Heart left ventricle (tissue), 16 donors: ENCODE data around the gene PTGIS. TPM values are rescaled to one million over a fixed set of nuclear protein-coding genes. Genes with fewer than 3 reads are reported as not detected.

Experiments
- ATAC-seq, 4 donors: fragments of 200-7000 bp; cut with Tn5 transposase; one replicate each; pipeline ENCODE4 v1.9.1; 2020 to 2022; ENCODE audit warnings: moderate library complexity in 4 of 4, mild to moderate bottlenecking in 3 of 4, moderate number of reproducible peaks in 1 of 4
- DNase-seq, 5 donors: peaks; one replicate each; pipeline ENCODE4 v3.0.0-alpha.2; 2020
- H3K27ac ChIP-seq, 12 donors: fragments of 200-600 bp; sonication (generic) in 4 of 12; one replicate each; pipeline versions ENCODE4 v1.5.0 to v1.8.0; 2016 to 2022; ENCODE audit warnings: mild to moderate bottlenecking in 2 of 12
- H3K27me3 ChIP-seq, 9 donors: fragments of 200-600 bp; sonication (generic) in 2 of 9; one replicate each; pipeline versions ENCODE4 v1.5.1 to v1.8.0; 2016 to 2022; ENCODE audit warnings: mild to moderate bottlenecking in 3 of 9
- H3K36me3 ChIP-seq, 9 donors: fragments of 200-600 bp; sonication (generic) in 2 of 9; one replicate each; pipeline versions ENCODE4 v1.5.0 to v1.8.0; 2018 to 2022; ENCODE audit warnings: mild to moderate bottlenecking in 2 of 9
- H3K4me1 ChIP-seq, 12 donors: fragments of 200-600 bp; sonication (generic) in 4 of 12; one replicate each; pipeline versions ENCODE4 v1.5.0 to v1.8.0; 2016 to 2022; ENCODE audit warnings: mild to moderate bottlenecking in 3 of 12
- H3K4me3 ChIP-seq, 12 donors: fragments of 200-600 bp; sonication (generic) in 4 of 12; one replicate each; pipeline versions ENCODE4 v1.5.0 to v1.8.0; 2017 to 2022; ENCODE audit warnings: mild to moderate bottlenecking in 9 of 12, moderate library complexity in 4 of 12
- H3K9me3 ChIP-seq, 12 donors: fragments of 200-600 bp; sonication (generic) in 4 of 12; one replicate each; pipeline versions ENCODE4 v1.5.0 to v1.8.0; 2016 to 2022; ENCODE audit warnings: mild to moderate bottlenecking in 1 of 12
- POLR2A ChIP-seq, 2 donors: fragments of 450-650 bp; IDR thresholded peaks; one replicate each; pipeline ENCODE4 v1.6.1; 2017; ENCODE audit warnings: antibody characterized with exemption in 2 of 2, mild to moderate bottlenecking in 2 of 2, moderate library complexity in 2 of 2
- WGBS, 4 donors: extraction: QIAGEN DNeasy Blood & Tissue Kit in 2 of 4; methylation state at CpG; one replicate each; pipeline versions ENCODE4 v1.1.5 to v1.1.7; 2013 to 2018; 5-methylcytosine and 5-hydroxymethylcytosine counted together
- intact Hi-C, 10 donors: fragments of 100-400 bp; cut with DNase I; formaldehyde crosslinking; loops; one replicate each; pipeline versions ENCODE4 v1.11.1 to v1.14.2; 2022
- polyA plus RNA-seq, 2 donors: library from polyadenylated mRNA; stranded (reverse); fragments of 200-250 nt; gene quantifications; one replicate each; pipeline ENCODE4 v1.2.3, GENCODE V29; 2013
- total RNA-seq, 9 donors: library from RNA; depleted of rRNA in 2 of 9; stranded (reverse); fragments of >200 nt in 2 of 9; fragmentation: NEBNext Ultra II Directional in 3 of 9; extraction: Animal tissue kit (Norgen Biotek cat#: 25700) in 3 of 9; gene quantifications; one replicate each; pipeline versions ENCODE4 v1.1.0 to v1.2.4, GENCODE V29; 2016 to 2023
- TF ChIP-seq, protein P1 (sequence below), 12 donors: fragments of 200-600 bp; sonication (generic) in 4 of 12; IDR thresholded peaks; one replicate each; pipeline versions ENCODE4 v1.5.0 to v1.8.0; 2018 to 2022; ENCODE audit warnings: antibody characterized with exemption in 12 of 12, mild to moderate bottlenecking in 5 of 12
- donor health status: ischemic (EF 13 %, LVEDD 7.1; RV severe dilation, severe dysfunction).
- donor health status: healthy with polysubstance abuse.
- donor health status: DM: no; HTN: yes; CAD: no.
- donor health status: DM: no; HTN: no; CAD: no.
- donor health status: ischemic (EF 25% LVEDD 6.9; RV normal size, moderate dysfunction).
- donor health status: ischemic (EF 25% LVEDD 5.7; RV mildly dilated, moderate dysfunction).
- donor health status: healthy.
- donor health status: DM: yes; HTN: yes; CAD: no.
- donor health status: ischemic (EF 35%, LVEDD 5.7; RV mildly dilated, moderate dysfunction).
- donor health status: nonischemic (EF 11% LVEDD 7.7; RV severe dilation, severe dysfunction).
- donor health status: DM: yes; HTN: yes; CAD: no.
- donor health status: PGD.
- donor health status: ischemic (EF 29% LVEDD 5.4; RV normal size, mild dysfunction).
- donor health status: nonischemic (EF 23%, LVEDD 6.1; RV moderate dilation, normal function).

The PTGIS gene
- total and polyA plus RNA-seq, 11 donors: 5.3 to 95.2 (median 20.1) TPM

DNA sequence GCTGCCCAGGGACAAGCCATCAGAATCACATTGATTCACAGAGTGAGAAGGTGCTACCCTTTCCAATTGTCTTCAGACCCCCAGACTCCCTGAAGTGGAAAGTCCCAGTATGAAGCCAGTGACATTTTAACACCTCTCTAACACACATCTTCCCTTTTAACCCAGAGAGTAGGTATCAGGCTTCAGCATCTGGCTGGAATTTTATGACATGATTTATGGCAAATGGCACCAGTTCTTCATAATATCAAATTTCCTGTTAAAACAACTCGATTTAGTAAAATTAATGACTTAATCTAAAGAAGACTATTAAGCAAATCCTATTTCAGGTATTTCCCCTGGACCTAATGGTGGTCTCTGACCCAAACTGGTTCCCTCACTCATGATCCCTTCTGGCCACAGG lies 110.5 kb downstream of the PTGIS start:
- no peak overlapping the region for H3K4me3 ChIP-seq
- peaks cover 0 to 5% (median under 1%) of the 10 kb centered on the region in 12 donors for H3K4me1 ChIP-seq
- ATAC-seq (no peak), DNase-seq (no peak)
- TF ChIP-seq, protein P1, sequence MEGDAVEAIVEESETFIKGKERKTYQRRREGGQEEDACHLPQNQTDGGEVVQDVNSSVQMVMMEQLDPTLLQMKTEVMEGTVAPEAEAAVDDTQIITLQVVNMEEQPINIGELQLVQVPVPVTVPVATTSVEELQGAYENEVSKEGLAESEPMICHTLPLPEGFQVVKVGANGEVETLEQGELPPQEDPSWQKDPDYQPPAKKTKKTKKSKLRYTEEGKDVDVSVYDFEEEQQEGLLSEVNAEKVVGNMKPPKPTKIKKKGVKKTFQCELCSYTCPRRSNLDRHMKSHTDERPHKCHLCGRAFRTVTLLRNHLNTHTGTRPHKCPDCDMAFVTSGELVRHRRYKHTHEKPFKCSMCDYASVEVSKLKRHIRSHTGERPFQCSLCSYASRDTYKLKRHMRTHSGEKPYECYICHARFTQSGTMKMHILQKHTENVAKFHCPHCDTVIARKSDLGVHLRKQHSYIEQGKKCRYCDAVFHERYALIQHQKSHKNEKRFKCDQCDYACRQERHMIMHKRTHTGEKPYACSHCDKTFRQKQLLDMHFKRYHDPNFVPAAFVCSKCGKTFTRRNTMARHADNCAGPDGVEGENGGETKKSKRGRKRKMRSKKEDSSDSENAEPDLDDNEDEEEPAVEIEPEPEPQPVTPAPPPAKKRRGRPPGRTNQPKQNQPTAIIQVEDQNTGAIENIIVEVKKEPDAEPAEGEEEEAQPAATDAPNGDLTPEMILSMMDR (IDR thresholded peaks at IDR 0.05): no peak
- TF ChIP-seq POLR2A (IDR thresholded peaks at IDR 0.05): no peak
- H3K36me3 ChIP-seq: no peaks in the 10 kb centered on the region
- no peaks in the 10 kb centered on the region for H3K9me3 ChIP-seq
- H3K27me3 ChIP-seq: no peaks in the 10 kb centered on the region
- intact Hi-C loops: no loop called here
- 68 to 74% (median 70%) methylated on average over 1 of the region's 1 CpG for WGBS, 4 donors
- no peak overlapping the region for H3K27ac ChIP-seq

DNA sequence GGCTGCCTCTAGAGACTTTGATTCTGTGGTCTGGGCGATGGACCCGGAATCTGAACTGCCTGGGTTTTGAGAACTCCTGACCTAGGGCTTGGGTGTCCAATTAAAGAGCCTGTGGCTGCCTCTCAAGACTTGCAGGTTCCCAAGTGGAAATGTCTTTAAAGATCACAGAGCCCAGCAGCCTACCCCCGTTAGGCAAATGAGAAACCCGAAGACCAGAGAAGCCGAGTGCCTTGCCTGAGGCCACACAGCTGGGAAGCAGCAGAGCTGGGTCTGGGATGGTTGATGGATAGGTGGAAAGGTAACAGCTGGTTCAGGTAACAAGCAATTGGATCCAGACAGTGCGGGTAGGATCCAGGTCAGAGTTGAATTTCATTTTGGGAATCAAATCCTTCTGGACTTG lies 111.3 kb downstream of the PTGIS start:
- Histone ChIP-seq H3K27ac (no peak overlapping the region), H3K4me3 (no peak overlapping the region), H3K9me3 (no peaks in the 10 kb centered on the region), H3K27me3 (no peaks in the 10 kb centered on the region), H3K4me1 (peaks cover 0 to 10% (median 2%) of the 10 kb centered on the region in 12 donors), H3K36me3 (no peaks in the 10 kb centered on the region)
- intact Hi-C loops: no loop called here
- WGBS, 4 donors: 91 to 95% (median 91%) methylated on average over 6 of the region's 6 CpGs
- ATAC-seq: no peak
- DNase-seq: no peak
- TF ChIP-seq, protein P1 (IDR thresholded peaks at IDR 0.05): no peak
- no peak for TF ChIP-seq POLR2A (IDR thresholded peaks at IDR 0.05)

DNA sequence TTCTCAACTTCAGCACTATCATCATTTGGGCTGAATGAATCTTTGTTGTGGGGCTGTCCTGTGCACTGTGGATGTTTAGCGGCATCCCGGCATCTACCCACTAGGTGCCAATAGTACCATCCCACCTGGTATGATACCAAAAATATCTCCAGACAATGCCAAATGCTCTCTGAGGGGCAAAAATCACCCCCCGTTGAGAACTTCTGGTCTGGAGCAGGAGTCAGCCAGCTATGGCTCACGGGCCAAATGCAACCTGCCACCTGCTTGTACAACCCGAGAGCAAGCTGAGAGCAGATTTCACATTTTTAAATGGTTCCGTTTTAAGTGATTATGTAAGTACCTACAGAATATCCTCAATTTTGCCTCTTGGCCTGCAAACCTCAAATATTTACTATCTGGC lies 112.2 kb downstream of the PTGIS start:
- Histone ChIP-seq H3K36me3 (no peaks in the 10 kb centered on the region), H3K4me1 (peaks cover 0 to 13% (median 2%) of the 10 kb centered on the region in 12 donors), H3K4me3 (no peak overlapping the region), H3K27ac (no peak overlapping the region), H3K9me3 (no peaks in the 10 kb centered on the region), H3K27me3 (no peaks in the 10 kb centered on the region)
- WGBS, 4 donors: 90 to 94% (median 92%) methylated on average over 6 of the region's 6 CpGs
- intact Hi-C loops: no loop called here
- ATAC-seq: no peak
- TF ChIP-seq, protein P1 (IDR thresholded peaks at IDR 0.05): no peak
- TF ChIP-seq POLR2A (IDR thresholded peaks at IDR 0.05): no peak
- DNase-seq: no peak

Other genes with a start within 250 kb of the PTGIS start
- 1 to 10 TPM in 7 of 9 donors, under 1 TPM in 2; 0.72 to 4.9 (median 1.3) TPM for gene KCNB1, start 85.5 kb downstream of the PTGIS start, total RNA-seq
- 1 to 10 TPM in 1 of 2 donors, under 1 TPM in 1; 0.84 to 1.9 TPM for gene KCNB1, start 85.5 kb downstream of the PTGIS start, polyA plus RNA-seq
- 10 to 100 TPM; 17.0 to 60.4 (median 33.5) TPM for gene B4GALT5, start 145.7 kb upstream of the PTGIS start, total RNA-seq
- gene B4GALT5, start 145.7 kb upstream of the PTGIS start, polyA plus RNA-seq: 10 to 100 TPM in 1 of 2 donors, 1 to 10 TPM in 1; 7.0 to 29.3 TPM
- gene SLC9A8, start 244.7 kb upstream of the PTGIS start, total RNA-seq: 10 to 100 TPM in 1 of 9 donors, 1 to 10 TPM in 8; 4.6 to 12.5 (median 6.3) TPM
- 1 to 10 TPM; 5.3 to 5.5 TPM for gene SLC9A8, start 244.7 kb upstream of the PTGIS start, polyA plus RNA-seq